Endodermal cell (in vitro differentiated cells): ENCODE results near the gene AIFM2. TPM values are rescaled to one million over a fixed set of nuclear protein-coding genes. Genes with fewer than 3 reads are reported as not detected.

Experiments
- DNase-seq: peaks from one replicate; pipeline ENCODE4 v3.0.0-alpha.2; 2017
- H3K27ac ChIP-seq: 2 replicates; pipeline ENCODE4 v1.5.1; 2013; ENCODE audit warnings: mild to moderate bottlenecking, low read depth, low read length, moderate library complexity
- H3K27me3 ChIP-seq: 2 replicates; pipeline ENCODE4 v1.6.1; 2013; ENCODE audit warnings: mild to moderate bottlenecking, low read length, moderate library complexity; ENCODE audit not compliant: insufficient read depth, control insufficient read depth, poor library complexity, severe bottlenecking
- H3K36me3 ChIP-seq: 2 replicates; pipeline ENCODE4 v1.7.0; 2013; ENCODE audit warnings: mild to moderate bottlenecking, low read length, moderate library complexity; ENCODE audit not compliant: control insufficient read depth, insufficient read depth
- H3K4me1 ChIP-seq: one replicate; pipeline ENCODE4 v1.7.0; 2013; ENCODE audit warnings: low read length; ENCODE audit not compliant: control insufficient read depth, insufficient read depth
- H3K4me3 ChIP-seq: 2 replicates; pipeline ENCODE4 v1.5.1; 2013; ENCODE audit warnings: mild to moderate bottlenecking, low read length, moderate library complexity
- H3K9ac ChIP-seq: 2 replicates; pipeline ENCODE4 v1.6.1; 2013; ENCODE audit warnings: mild to moderate bottlenecking, low read length, moderate library complexity; ENCODE audit not compliant: poor library complexity, severe bottlenecking; ENCODE audit errors: extremely low read depth
- H3K9me3 ChIP-seq: 2 replicates; pipeline ENCODE4 v1.6.1; 2013; ENCODE audit warnings: mild to moderate bottlenecking, low read length, moderate library complexity; ENCODE audit not compliant: control insufficient read depth
- H3K27ac Mint-ChIP-seq: 2 replicates; pipeline ENCODE4 v1.8.0; 2020; ENCODE audit warnings: mixed read lengths
- H3K27me3 Mint-ChIP-seq: 2 replicates; pipeline ENCODE4 v1.8.0; 2021; ENCODE audit warnings: mild to moderate bottlenecking, mixed read lengths; ENCODE audit not compliant: insufficient read depth
- H3K36me3 Mint-ChIP-seq: 2 replicates; pipeline ENCODE4 v1.8.0; 2020; ENCODE audit warnings: low read depth, mixed read lengths
- H3K4me1 Mint-ChIP-seq: 2 replicates; pipeline ENCODE4 v1.8.0; 2020; ENCODE audit warnings: mixed read lengths
- H3K4me3 Mint-ChIP-seq: 2 replicates; pipeline ENCODE4 v1.8.0; 2020; ENCODE audit warnings: mild to moderate bottlenecking, moderate library complexity, mixed read lengths
- H3K9me3 Mint-ChIP-seq: 2 replicates; pipeline ENCODE4 v1.8.0; 2020; ENCODE audit warnings: mild to moderate bottlenecking, mixed read lengths
- WGBS, 2 experiments: methylation state at CpG; one replicate each; pipeline versions ENCODE4 v1.1.5 to v1.1.7; 2013; ENCODE audit warnings: missing lambda C conversion rate in 2 of 2, mixed read lengths in 1 of 2; ENCODE audit not compliant: insufficient coverage in 1 of 2, insufficient read length in 1 of 2; 5-methylcytosine and 5-hydroxymethylcytosine counted together
- total RNA-seq, 2 donors: library from RNA; stranded (reverse); fragmentation: NEBNext Ultra II Directional in 1 of 2; extraction: Animal tissue kit (Norgen Biotek cat#: 25700) in 1 of 2; gene quantifications; 2 replicates in 1 of 2; 3 replicates in 1 of 2; pipeline ENCODE4 v1.2.1, GENCODE V29; 2021
- TF ChIP-seq, protein P1 (sequence below): fragments of 200-600 bp; sonication (generic); conservative IDR thresholded peaks from 2 replicates; pipeline ENCODE4 v1.5.0; 2021; ENCODE audit warnings: antibody characterized with exemption, mild to moderate bottlenecking

AIFM2 gene
- total RNA-seq, 2 donors from 2014 or later, result 7.1 to 7.6 TPM

DNA sequence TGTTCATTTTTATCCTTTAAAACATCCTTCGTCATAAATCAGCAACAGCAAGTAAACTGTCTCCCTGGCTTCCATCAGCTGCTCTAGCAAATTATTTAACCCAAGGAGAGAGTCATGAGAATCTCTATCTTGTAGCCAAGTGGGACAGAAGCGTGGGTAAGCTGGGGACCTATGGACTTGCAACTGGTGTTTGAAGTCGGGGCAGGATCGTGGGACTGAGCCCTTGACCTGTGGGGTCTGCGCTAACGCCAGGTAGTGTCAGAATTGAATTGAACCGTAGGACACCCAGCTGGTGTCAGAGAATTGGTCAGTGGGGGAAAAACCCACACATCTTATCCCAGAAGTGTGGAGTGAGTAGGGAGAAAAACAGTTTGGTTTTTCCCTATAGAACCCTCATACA lies 13.4 kb downstream of the AIFM2 start:
- no peaks in the 10 kb centered on the region for H3K4me1 ChIP-seq
- H3K27ac ChIP-seq, result no peak overlapping the region
- no peak overlapping the region for H3K27ac Mint-ChIP-seq
- H3K4me3 Mint-ChIP-seq, result no peak overlapping the region
- no peak overlapping the region for H3K4me3 ChIP-seq
- no peak for DNase-seq
- H3K9me3 Mint-ChIP-seq, result no peaks in the 10 kb centered on the region
- H3K36me3 ChIP-seq, result no peaks in the 10 kb centered on the region
- H3K27me3 Mint-ChIP-seq, result no peaks in the 10 kb centered on the region
- H3K4me1 Mint-ChIP-seq, result peaks cover 8% of the 10 kb centered on the region
- H3K9ac ChIP-seq, result no peak overlapping the region
- no peaks in the 10 kb centered on the region for H3K9me3 ChIP-seq
- H3K36me3 Mint-ChIP-seq, result peaks cover 15% of the 10 kb centered on the region
- TF ChIP-seq, protein P1, sequence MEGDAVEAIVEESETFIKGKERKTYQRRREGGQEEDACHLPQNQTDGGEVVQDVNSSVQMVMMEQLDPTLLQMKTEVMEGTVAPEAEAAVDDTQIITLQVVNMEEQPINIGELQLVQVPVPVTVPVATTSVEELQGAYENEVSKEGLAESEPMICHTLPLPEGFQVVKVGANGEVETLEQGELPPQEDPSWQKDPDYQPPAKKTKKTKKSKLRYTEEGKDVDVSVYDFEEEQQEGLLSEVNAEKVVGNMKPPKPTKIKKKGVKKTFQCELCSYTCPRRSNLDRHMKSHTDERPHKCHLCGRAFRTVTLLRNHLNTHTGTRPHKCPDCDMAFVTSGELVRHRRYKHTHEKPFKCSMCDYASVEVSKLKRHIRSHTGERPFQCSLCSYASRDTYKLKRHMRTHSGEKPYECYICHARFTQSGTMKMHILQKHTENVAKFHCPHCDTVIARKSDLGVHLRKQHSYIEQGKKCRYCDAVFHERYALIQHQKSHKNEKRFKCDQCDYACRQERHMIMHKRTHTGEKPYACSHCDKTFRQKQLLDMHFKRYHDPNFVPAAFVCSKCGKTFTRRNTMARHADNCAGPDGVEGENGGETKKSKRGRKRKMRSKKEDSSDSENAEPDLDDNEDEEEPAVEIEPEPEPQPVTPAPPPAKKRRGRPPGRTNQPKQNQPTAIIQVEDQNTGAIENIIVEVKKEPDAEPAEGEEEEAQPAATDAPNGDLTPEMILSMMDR, result no peak
- 90 to 91% methylated on average over 5 to 7 of the region's 7 CpGs for WGBS, 2 experiments
- no peaks in the 10 kb centered on the region for H3K27me3 ChIP-seq

DNA sequence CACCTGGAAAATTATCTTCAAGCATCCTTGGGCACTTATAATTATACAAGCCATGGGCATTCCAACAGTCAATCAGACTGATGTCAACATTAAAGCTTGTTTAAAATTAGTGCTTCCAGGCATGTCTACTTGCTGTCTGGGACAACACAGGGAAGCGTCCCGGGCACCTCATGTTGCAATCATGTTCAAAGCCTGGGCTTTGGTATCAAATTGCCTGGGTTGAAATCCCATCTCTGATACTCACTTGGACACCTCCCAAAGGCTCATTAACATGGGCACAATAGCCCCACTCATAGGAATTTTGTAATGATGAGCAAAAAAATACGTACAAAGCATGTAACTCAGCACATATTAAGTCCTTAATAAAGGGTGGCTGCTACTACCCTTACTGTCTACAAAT lies 14.4 kb downstream of the AIFM2 start:
- H3K27ac Mint-ChIP-seq, result no peak overlapping the region
- Histone ChIP-seq H3K4me1 (no peaks in the 10 kb centered on the region), H3K27ac (no peak overlapping the region), H3K27me3 (no peaks in the 10 kb centered on the region), H3K9me3 (no peaks in the 10 kb centered on the region), H3K4me3 (no peak overlapping the region), H3K36me3 (no peaks in the 10 kb centered on the region), H3K9ac (no peak overlapping the region)
- H3K36me3 Mint-ChIP-seq, result peaks cover 20% of the 10 kb centered on the region
- 93% methylated on average over 3 of the region's 3 CpGs; no CpG with 5 or more reads in 1 of the 2 experiments for WGBS, 2 experiments
- H3K27me3 Mint-ChIP-seq, result no peaks in the 10 kb centered on the region
- peaks cover 6% of the 10 kb centered on the region for H3K4me1 Mint-ChIP-seq
- H3K9me3 Mint-ChIP-seq, result no peaks in the 10 kb centered on the region
- DNase-seq, result no peak
- no peak overlapping the region for H3K4me3 Mint-ChIP-seq
- TF ChIP-seq, protein P1, result no peak

DNA sequence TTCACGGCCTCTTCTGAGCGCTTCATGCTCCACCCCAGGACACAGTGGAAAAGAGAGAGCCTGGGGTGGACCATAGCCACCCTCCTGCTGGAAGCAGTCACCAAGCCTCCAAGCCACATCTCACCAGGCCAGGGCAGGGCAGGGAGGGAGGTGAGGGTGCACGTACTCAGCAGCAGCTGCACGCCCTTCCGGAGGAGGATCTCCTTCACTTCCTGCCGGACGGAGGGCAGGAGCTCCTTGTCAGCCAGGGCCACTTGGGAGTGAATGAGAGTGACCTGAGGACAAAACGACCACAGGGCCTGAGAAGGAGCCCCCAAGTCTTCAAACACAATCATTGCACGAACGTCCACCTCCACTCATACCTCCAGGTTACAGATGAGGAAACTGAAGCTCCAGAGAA lies 15.0 kb downstream of the AIFM2 start:
- no peak for DNase-seq
- H3K4me3 Mint-ChIP-seq, result no peak overlapping the region
- TF ChIP-seq, protein P1, result no peak
- Histone ChIP-seq H3K27me3 (no peaks in the 10 kb centered on the region), H3K36me3 (peaks cover 5% of the 10 kb centered on the region), H3K9ac (no peak overlapping the region), H3K4me1 (no peaks in the 10 kb centered on the region), H3K9me3 (no peaks in the 10 kb centered on the region), H3K27ac (no peak overlapping the region), H3K4me3 (no peak overlapping the region)
- H3K27me3 Mint-ChIP-seq, result no peaks in the 10 kb centered on the region
- peaks cover 24% of the 10 kb centered on the region for H3K36me3 Mint-ChIP-seq
- no peak overlapping the region for H3K27ac Mint-ChIP-seq
- peaks cover 6% of the 10 kb centered on the region for H3K4me1 Mint-ChIP-seq
- H3K9me3 Mint-ChIP-seq, result no peaks in the 10 kb centered on the region
- WGBS, 2 experiments, result 84 to 95% methylated on average over 3 to 10 of the region's 10 CpGs
